Progenitor cell of endocrine pancreas (in vitro differentiated cells): Measurements from ENCODE around the gene BICC1. TPM values are rescaled to one million over a fixed set of nuclear protein-coding genes. Genes with fewer than 3 reads are reported as not detected.

Experiments used
- DNase-seq: peaks from one replicate; pipeline ENCODE4 v3.0.0; 2021; ENCODE audit warnings: low spot score; ENCODE audit not compliant: unreplicated experiment
- H3K27ac Mint-ChIP-seq: 2 replicates; pipeline ENCODE4 v1.8.0; 2021; ENCODE audit warnings: mild to moderate bottlenecking, moderate library complexity, mixed read lengths
- H3K27me3 Mint-ChIP-seq: 2 replicates; pipeline ENCODE4 v1.8.0; 2021; ENCODE audit warnings: mixed read lengths
- H3K36me3 Mint-ChIP-seq: 2 replicates; pipeline ENCODE4 v1.8.0; 2022; ENCODE audit warnings: mixed read lengths; ENCODE audit not compliant: insufficient read depth
- H3K4me1 Mint-ChIP-seq: 2 replicates; pipeline ENCODE4 v1.8.0; 2021; ENCODE audit warnings: low read depth, mixed read lengths
- H3K4me3 Mint-ChIP-seq: 2 replicates; pipeline ENCODE4 v1.8.0; 2021; ENCODE audit warnings: low read depth, mild to moderate bottlenecking, moderate library complexity, mixed read lengths
- H3K9me3 Mint-ChIP-seq: 2 replicates; pipeline ENCODE4 v1.8.0; 2021; ENCODE audit warnings: low read depth, mixed read lengths
- CTCF ChIP-seq: fragments of 200-600 bp; sonication (generic); IDR thresholded peaks from one replicate; pipeline ENCODE4 v1.5.0; 2021; ENCODE audit warnings: antibody characterized with exemption, mild to moderate bottlenecking; ENCODE audit not compliant: unreplicated experiment
- total RNA-seq: library from RNA; stranded (reverse); gene quantifications from 2 replicates; pipeline ENCODE4 v1.2.1, GENCODE V29; 2021

BICC1 gene
- total RNA-seq, 1 donor from 2014 or later: 4.9 TPM

GRCh38 chr10:58578366-58578765 lies 65.7 kb downstream of the BICC1 start:
- H3K4me1 Mint-ChIP-seq: peaks cover 9% of the 10 kb centered on the region
- TF ChIP-seq CTCF: no peak
- H3K36me3 Mint-ChIP-seq: no peaks in the 10 kb centered on the region
- peaks cover 4% of the 10 kb centered on the region for H3K9me3 Mint-ChIP-seq
- no peak for DNase-seq
- no peak overlapping the region for H3K4me3 Mint-ChIP-seq
- peaks cover 19% of the 10 kb centered on the region for H3K27me3 Mint-ChIP-seq
- no peak overlapping the region for H3K27ac Mint-ChIP-seq

GRCh38 chr10:58579011-58579655 lies 66.5 kb downstream of the BICC1 start:
- H3K4me3 Mint-ChIP-seq: no peak overlapping the region
- no peak for TF ChIP-seq CTCF
- no peak for DNase-seq

GRCh38 chr10:58582045-58582444 lies 69.4 kb downstream of the BICC1 start:
- no peak for DNase-seq
- Mint-ChIP-seq H3K4me1 (peaks cover 7% of the 10 kb centered on the region), H3K4me3 (no peak overlapping the region), H3K9me3 (peaks cover 7% of the 10 kb centered on the region), H3K27me3 (peaks cover 6% of the 10 kb centered on the region), H3K27ac (no peak overlapping the region), H3K36me3 (peaks cover 1% of the 10 kb centered on the region)
- TF ChIP-seq CTCF: no peak

More at GRCh38 chr10:58579011-58579655, 66.5 kb downstream of the BICC1 start:
- Mint-ChIP-seq H3K4me1 (peaks cover 9% of the 10 kb centered on the region), H3K9me3 (peaks cover 7% of the 10 kb centered on the region), H3K27me3 (peaks cover 12% of the 10 kb centered on the region), H3K27ac (no peak overlapping the region), H3K36me3 (peaks cover 1% of the 10 kb centered on the region)

GRCh38 chr10:58585435-58585834 lies 72.8 kb downstream of the BICC1 start:
- Mint-ChIP-seq H3K9me3 (peaks cover 7% of the 10 kb centered on the region), H3K36me3 (peaks cover 1% of the 10 kb centered on the region), H3K27me3 (peaks cover 2% of the 10 kb centered on the region), H3K27ac (no peak overlapping the region), H3K4me1 (peaks cover 11% of the 10 kb centered on the region), H3K4me3 (no peak overlapping the region)
- no peak for DNase-seq
- TF ChIP-seq CTCF: no peak

- Mint-ChIP-seq H3K4me3 (no peak overlapping the region), H3K27me3 (peaks cover 2% of the 10 kb centered on the region), H3K4me1 (peaks cover 11% of the 10 kb centered on the region), H3K36me3 (peaks cover 1% of the 10 kb centered on the region), H3K9me3 (peaks cover 7% of the 10 kb centered on the region), H3K27ac (no peak overlapping the region)
- DNase-seq: no peak
- TF ChIP-seq CTCF: no peak
Observed at GRCh38 chr10:58586282-58587245, 73.9 kb downstream of the BICC1 start.
